Measurements from ENCODE around the gene RAD1.

The RAD1 gene

GRCh38 chr5:34929134-34929719 lies 13.9 kb upstream of the RAD1 start, which contains the start of gene DNAJC21 (continued):
- TF ChIP-seq KLF1 (tag by site-specific recombination; IDR thresholded peaks at IDR 0.05) (no peak), ZNF132 (tag by site-specific recombination; IDR thresholded peaks at IDR 0.05; ENCODE audit: borderline replicate concordance) (no peak), ZNF16 (tag by site-specific recombination; IDR thresholded peaks at IDR 0.05; ENCODE audit: low read depth) (no peak), ZNF146 (tag by site-specific recombination; IDR thresholded peaks at IDR 0.05) (no peak), ZNF610 (tag by site-specific recombination; IDR thresholded peaks at IDR 0.05; ENCODE audit: borderline replicate concordance) (no peak), ZNF138 (tag by site-specific recombination; IDR thresholded peaks at IDR 0.05; ENCODE audit: borderline replicate concordance) (no peak), YY2 (tag by site-specific recombination; IDR thresholded peaks at IDR 0.05) (no peak), KLF10 (tag by site-specific recombination; IDR thresholded peaks at IDR 0.05) (peak; percentile 64; the same call in 1 of the 2 replicates), ZBTB17 (tag by site-specific recombination; IDR thresholded peaks at IDR 0.05) (no peak), ZNF571 (tag by site-specific recombination; IDR thresholded peaks at IDR 0.05) (no peak), ZNF654 (tag by site-specific recombination; IDR thresholded peaks at IDR 0.05; ENCODE audit: low read depth) (no peak), PRDM10 (tag by site-specific recombination; IDR thresholded peaks at IDR 0.05) (0 out of 2 replicates have a peak, but pooled peaks have one; percentile 24), SP2 (tag by site-specific recombination; IDR thresholded peaks at IDR 0.05) (peak; percentile 100), PBX3 (CRISPR knock-in tag; IDR thresholded peaks at IDR 0.05) (0 out of 2 replicates have a peak, but pooled peaks have one; percentile 58), ZNF561 (tag by site-specific recombination; IDR thresholded peaks at IDR 0.05; ENCODE audit: borderline replicate concordance) (no peak), SCRT1 (tag by site-specific recombination; IDR thresholded peaks at IDR 0.05; ENCODE audit: borderline replicate concordance) (no peak), ZBTB7A (tag by site-specific recombination; IDR thresholded peaks at IDR 0.05; ENCODE audit: low read depth) (no peak), ZNF169 (tag by site-specific recombination; IDR thresholded peaks at IDR 0.05) (no peak), PATZ1 (tag by site-specific recombination; IDR thresholded peaks at IDR 0.05) (peak; percentile 11; the same call in 1 of the 2 replicates), ZNF624 (tag by site-specific recombination; IDR thresholded peaks at IDR 0.05) (no peak), ZNF580 (tag by site-specific recombination; IDR thresholded peaks at IDR 0.05) (no peak), GLIS2 (tag by site-specific recombination; IDR thresholded peaks at IDR 0.05) (peak; percentile 63; the same call in 1 of the 2 replicates), ZBTB26 (tag by site-specific recombination; optimal IDR thresholded peaks at IDR 0.05) (peak; percentile 79), ZEB2 (tag by site-specific recombination; IDR thresholded peaks at IDR 0.05) (peak; percentile 76), ZNF629 (tag by site-specific recombination; IDR thresholded peaks at IDR 0.05) (0 out of 2 replicates have a peak, but pooled peaks have one; percentile 29), ZNF2 (tag by site-specific recombination; IDR thresholded peaks at IDR 0.05) (0 out of 2 replicates have a peak, but pooled peaks have one; percentile 12), REST (tag by site-specific recombination; IDR thresholded peaks at IDR 0.05) (no peak), GLI4 (tag by site-specific recombination; IDR thresholded peaks at IDR 0.05) (no peak), HOXD13 (CRISPR knock-in tag; IDR thresholded peaks at IDR 0.05; ENCODE audit: borderline replicate concordance) (no peak)
